Measurements from ENCODE around the gene KIAA1217. TPM values are rescaled to one million over a fixed set of nuclear protein-coding genes. Genes with fewer than 3 reads are reported as not detected.
"Not testable (repeated sequence)": the region's sequence is repeated elsewhere in the genome, so short reads cannot be mapped to it uniquely, and the experiment has no call there.

Gene KIAA1217
- total RNA-seq, 1 donor from 2014 or later = 121 TPM

GRCh38 chr10:24334279-24334939 lies 125.5 kb downstream of the KIAA1217 start:
- TF ChIP-seq, protein P1, sequence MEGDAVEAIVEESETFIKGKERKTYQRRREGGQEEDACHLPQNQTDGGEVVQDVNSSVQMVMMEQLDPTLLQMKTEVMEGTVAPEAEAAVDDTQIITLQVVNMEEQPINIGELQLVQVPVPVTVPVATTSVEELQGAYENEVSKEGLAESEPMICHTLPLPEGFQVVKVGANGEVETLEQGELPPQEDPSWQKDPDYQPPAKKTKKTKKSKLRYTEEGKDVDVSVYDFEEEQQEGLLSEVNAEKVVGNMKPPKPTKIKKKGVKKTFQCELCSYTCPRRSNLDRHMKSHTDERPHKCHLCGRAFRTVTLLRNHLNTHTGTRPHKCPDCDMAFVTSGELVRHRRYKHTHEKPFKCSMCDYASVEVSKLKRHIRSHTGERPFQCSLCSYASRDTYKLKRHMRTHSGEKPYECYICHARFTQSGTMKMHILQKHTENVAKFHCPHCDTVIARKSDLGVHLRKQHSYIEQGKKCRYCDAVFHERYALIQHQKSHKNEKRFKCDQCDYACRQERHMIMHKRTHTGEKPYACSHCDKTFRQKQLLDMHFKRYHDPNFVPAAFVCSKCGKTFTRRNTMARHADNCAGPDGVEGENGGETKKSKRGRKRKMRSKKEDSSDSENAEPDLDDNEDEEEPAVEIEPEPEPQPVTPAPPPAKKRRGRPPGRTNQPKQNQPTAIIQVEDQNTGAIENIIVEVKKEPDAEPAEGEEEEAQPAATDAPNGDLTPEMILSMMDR (IDR thresholded peaks at IDR 0.05; ENCODE audit: unreplicated experiment) = no peak
- Mint-ChIP-seq H3K4me1 (ENCODE audit: low read depth) (peaks cover 23% of the 10 kb centered on the region), H3K27me3 (no peaks in the 10 kb centered on the region), H3K36me3 (ENCODE audit: insufficient read depth) (peaks cover 7% of the 10 kb centered on the region), H3K4me3 (ENCODE audit: low read depth) (no peak overlapping the region), H3K9me3 (ENCODE audit: low read depth) (no peaks in the 10 kb centered on the region), H3K27ac (no peak overlapping the region)
- DNase-seq (ENCODE audit: low spot score, unreplicated experiment) = no peak

- not testable (repeated sequence) for H3K27ac Mint-ChIP-seq; H3K9me3 Mint-ChIP-seq (ENCODE audit: low read depth); H3K27me3 Mint-ChIP-seq; H3K4me3 Mint-ChIP-seq (ENCODE audit: low read depth); DNase-seq (ENCODE audit: low spot score, unreplicated experiment)
- peaks cover 13% of the 10 kb centered on the region for H3K36me3 Mint-ChIP-seq (ENCODE audit: insufficient read depth)
- H3K4me1 Mint-ChIP-seq (ENCODE audit: low read depth) = peaks cover 25% of the 10 kb centered on the region
Measured at GRCh38 chr10:24337723-24338122, 128.8 kb downstream of the KIAA1217 start.

GRCh38 chr10:24339387-24339786 lies 130.4 kb downstream of the KIAA1217 start:
- Mint-ChIP-seq H3K4me1 (ENCODE audit: low read depth) (peaks cover 26% of the 10 kb centered on the region), H3K36me3 (ENCODE audit: insufficient read depth) (peaks cover 13% of the 10 kb centered on the region), H3K27ac (no peak overlapping the region), H3K9me3 (ENCODE audit: low read depth) (no peaks in the 10 kb centered on the region), H3K4me3 (ENCODE audit: low read depth) (no peak overlapping the region), H3K27me3 (no peaks in the 10 kb centered on the region)
- no peak for DNase-seq (ENCODE audit: low spot score, unreplicated experiment)
- TF ChIP-seq, protein P1 (IDR thresholded peaks at IDR 0.05; ENCODE audit: unreplicated experiment) = no peak

DNA sequence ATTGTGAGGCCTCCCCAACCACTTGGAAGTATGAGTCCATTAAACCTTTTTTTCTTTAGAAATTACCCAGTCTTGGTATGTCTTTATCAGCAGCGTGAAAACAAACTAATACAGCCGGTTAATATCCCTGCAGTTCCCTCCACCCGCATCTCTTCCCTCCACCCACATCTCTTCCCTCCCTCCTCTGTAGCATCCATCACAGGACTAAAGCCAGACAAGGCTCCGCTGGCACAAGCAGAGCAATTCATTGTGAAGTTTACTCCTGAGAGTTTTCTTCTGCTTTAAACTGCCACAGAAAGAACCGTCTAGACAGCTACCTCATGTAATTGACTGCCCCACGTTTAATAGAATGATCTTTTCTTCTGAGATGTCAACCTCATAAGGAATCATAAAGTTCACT lies 131.5 kb downstream of the KIAA1217 start:
- DNase-seq (ENCODE audit: low spot score, unreplicated experiment) = no peak
- Mint-ChIP-seq H3K9me3 (ENCODE audit: low read depth) (no peaks in the 10 kb centered on the region), H3K4me3 (ENCODE audit: low read depth) (no peak overlapping the region), H3K27ac (no peak overlapping the region), H3K27me3 (no peaks in the 10 kb centered on the region), H3K4me1 (ENCODE audit: low read depth) (peaks cover 35% of the 10 kb centered on the region), H3K36me3 (ENCODE audit: insufficient read depth) (peaks cover 12% of the 10 kb centered on the region)
- TF ChIP-seq, protein P1 (IDR thresholded peaks at IDR 0.05; ENCODE audit: unreplicated experiment) = no peak

GRCh38 chr10:24340883-24341282 lies 131.9 kb downstream of the KIAA1217 start:
- no peak overlapping the region for H3K4me3 Mint-ChIP-seq (ENCODE audit: low read depth)

More at GRCh38 chr10:24340883-24341282, 131.9 kb downstream of the KIAA1217 start:
- no peak overlapping the region for H3K27ac Mint-ChIP-seq
- H3K4me1 Mint-ChIP-seq (ENCODE audit: low read depth) = peaks cover 35% of the 10 kb centered on the region
- H3K9me3 Mint-ChIP-seq (ENCODE audit: low read depth) = no peaks in the 10 kb centered on the region
- peaks cover 12% of the 10 kb centered on the region for H3K36me3 Mint-ChIP-seq (ENCODE audit: insufficient read depth)
- TF ChIP-seq, protein P1 (IDR thresholded peaks at IDR 0.05; ENCODE audit: unreplicated experiment) = no peak
- no peaks in the 10 kb centered on the region for H3K27me3 Mint-ChIP-seq
- DNase-seq (ENCODE audit: low spot score, unreplicated experiment) = no peak

Data from progenitor cell of endocrine pancreas (in vitro differentiated cells).